B cell (primary cell): ENCODE measurements around the gene PRR33. TPM values are rescaled to one million over a fixed set of nuclear protein-coding genes. Genes with fewer than 3 reads are reported as not detected.

Source experiments
- ATAC-seq: fragments of 200-7000 bp; cut with Tn5 transposase; one replicate; pipeline ENCODE4 v1.10.0; 2021; ENCODE audit warnings: low read depth, mild to moderate bottlenecking, moderate number of reproducible peaks, moderate library complexity
- CTCF ChIA-PET: fragments of 350-600 bp; sonication (Branson Sonifier 250); formaldehyde crosslinking; loops from one replicate; lab custom pipeline; 2021; ENCODE audit warnings: antibody characterized with exemption, inconsistent platforms; lab: Charles Lee
- POLR2A ChIA-PET: fragments of 350-600 bp; sonication (Branson Sonifier 250); formaldehyde crosslinking; loops from one replicate; lab custom pipeline; 2021; ENCODE audit warnings: antibody characterized with exemption; lab: Charles Lee
- DNase-seq: peaks from one replicate; pipeline ENCODE4 v3.0.0; 2013
- H2AFZ ChIP-seq: 2 replicates; pipeline ENCODE4 v1.6.1; 2012; ENCODE audit warnings: mild to moderate bottlenecking, low read depth, low read length; ENCODE audit not compliant: insufficient read depth, poor library complexity, severe bottlenecking
- H3K27ac ChIP-seq, 2 donors: 1 replicate in 1 of 2; 2 replicates in 1 of 2; pipeline ENCODE4 v1.5.1; 2012 to 2013; ENCODE audit warnings: low read length in 2 of 2, mild to moderate bottlenecking in 2 of 2, moderate library complexity in 1 of 2
- H3K27me3 ChIP-seq, 4 experiments: fragments of 200-600 bp in 1 of 4; sonication (generic) in 1 of 4; replicated peaks in 1 of 4; 1 replicate in 2 of 4; 2 replicates in 2 of 4; pipeline versions ENCODE4 v1.6.1 to v1.7.0; 2013 to 2016; ENCODE audit warnings: low read length in 3 of 4, mild to moderate bottlenecking in 2 of 4, mixed read lengths in 1 of 4, moderate library complexity in 1 of 4; ENCODE audit not compliant: insufficient read depth in 4 of 4, control insufficient read depth in 3 of 4; ENCODE audit errors: control extremely low read depth in 1 of 4
- H3K36me3 ChIP-seq, 2 experiments: replicated peaks in 1 of 2; 1 replicate in 1 of 2; 2 replicates in 1 of 2; pipeline versions ENCODE4 v1.6.1 to v1.7.1; 2013; ENCODE audit warnings: low read length in 1 of 2; ENCODE audit not compliant: insufficient read depth in 2 of 2, control insufficient read depth in 1 of 2; ENCODE audit errors: control extremely low read depth in 1 of 2, extremely low read depth in 1 of 2
- H3K4me1 ChIP-seq, 2 donors: fragments of 200-600 bp in 1 of 2; sonication (generic) in 1 of 2; 1 replicate in 1 of 2; 2 replicates in 1 of 2; pipeline versions ENCODE4 v1.5.1 to v1.6.1; 2013 to 2017; ENCODE audit warnings: low read length in 2 of 2; ENCODE audit not compliant: control insufficient read depth in 2 of 2, insufficient read depth in 2 of 2
- H3K4me2 ChIP-seq: replicated peaks from 2 replicates; pipeline ENCODE3; 2012; ENCODE audit warnings: mild to moderate bottlenecking, low read depth, low read length; ENCODE audit not compliant: poor library complexity, severe bottlenecking
- H3K4me3 ChIP-seq, 5 experiments: fragments of 200-600 bp in 1 of 5; sonication (generic) in 1 of 5; 1 replicate in 3 of 5; 2 replicates in 2 of 5; pipeline versions ENCODE4 v1.5.1 to v1.7.0; 2011 to 2016; ENCODE audit warnings: low read length in 4 of 5, mild to moderate bottlenecking in 4 of 5, low read depth in 2 of 5, control low read depth in 1 of 5, moderate library complexity in 1 of 5; ENCODE audit not compliant: insufficient read depth in 1 of 5; ENCODE audit errors: control extremely low read depth in 1 of 5, extremely low read depth in 1 of 5
- H3K79me2 ChIP-seq: fragments of 200-600 bp; sonication (generic); one replicate; pipeline ENCODE4 v1.6.0; 2016; ENCODE audit warnings: low read length; ENCODE audit not compliant: control insufficient read depth, insufficient read depth
- H3K9ac ChIP-seq: fragments of 200-600 bp; sonication (generic); 2 replicates; pipeline ENCODE4 v1.6.1; 2017; ENCODE audit warnings: mild to moderate bottlenecking, low read length, moderate library complexity
- H3K9me3 ChIP-seq, 3 donors: one replicate each; pipeline versions ENCODE4 v1.6.1 to v1.7.1; 2013; ENCODE audit warnings: low read length in 2 of 3; ENCODE audit not compliant: control insufficient read depth in 2 of 3, insufficient read depth in 1 of 3; ENCODE audit errors: control extremely low read depth in 1 of 3
- H4K20me1 ChIP-seq: 2 replicates; pipeline ENCODE4 v1.6.0; 2012; ENCODE audit warnings: mild to moderate bottlenecking, low read length; ENCODE audit not compliant: insufficient read depth, control insufficient read depth, poor library complexity, severe bottlenecking
- H3K27ac Mint-ChIP-seq: one replicate; pipeline ENCODE4 v1.8.0; 2021; ENCODE audit warnings: mixed read lengths
- H3K27me3 Mint-ChIP-seq: one replicate; pipeline ENCODE4 v1.8.0; 2021; ENCODE audit warnings: mixed read lengths
- H3K4me1 Mint-ChIP-seq: one replicate; pipeline ENCODE4 v1.8.0; 2021; ENCODE audit warnings: mixed read lengths
- H3K4me3 Mint-ChIP-seq: one replicate; pipeline ENCODE4 v1.8.0; 2021; ENCODE audit warnings: mixed read lengths
- H3K9me3 Mint-ChIP-seq: one replicate; pipeline ENCODE4 v1.8.0; 2022; ENCODE audit warnings: mixed read lengths; ENCODE audit not compliant: insufficient read depth
- CTCF ChIP-seq: fragments of 200-600 bp; IDR thresholded peaks from one replicate; pipeline ENCODE4 v1.8.0; 2022; ENCODE audit warnings: antibody characterized with exemption, mild to moderate bottlenecking
- EZH2 ChIP-seq: IDR thresholded peaks from 2 replicates; pipeline ENCODE4 v1.6.1; 2012; ENCODE audit warnings: borderline replicate concordance, low read depth, mild to moderate bottlenecking, moderate library complexity, low read length; ENCODE audit not compliant: insufficient read depth, poor library complexity, severe bottlenecking
- WGBS: methylation state at CpG from one replicate; pipeline ENCODE4 v1.1.5; 2013; ENCODE audit warnings: missing lambda C conversion rate; ENCODE audit not compliant: insufficient coverage; 5-methylcytosine and 5-hydroxymethylcytosine counted together
- intact Hi-C: fragments of 100-400 bp; cut with micrococcal nuclease; formaldehyde crosslinking; loops from one replicate; pipeline ENCODE4 v1.10.0; 2022
- polyA plus RNA-seq: library from polyadenylated mRNA; depleted of rRNA; stranded (reverse); fragments of >200 nt; gene quantifications from 2 replicates; pipeline ENCODE4 v1.2.3, GENCODE V29; 2012
- total RNA-seq, 2 donors: library from RNA; stranded (reverse); fragments of 120-200 nt in 1 of 2; gene quantifications; 1 replicate in 1 of 2; 2 replicates in 1 of 2; pipeline versions ENCODE4 v1.2.3 to v1.2.4, GENCODE V29; 2013 to 2022

The PRR33 gene
- total and polyA plus RNA-seq, 2 donors (not counting 1 experiment from before 2014, with no cell fraction given) = not detected

- Histone ChIP-seq H3K4me3 (no peak overlapping the region), H3K27ac (no peak overlapping the region), H3K9me3 (no peaks in the 10 kb centered on the region), H3K9ac (no peak overlapping the region), H3K4me2 (no peak overlapping the region), H4K20me1 (no peaks in the 10 kb centered on the region), H3K36me3 (no peaks in the 10 kb centered on the region), H3K79me2 (no peaks in the 10 kb centered on the region), H3K27me3 (peaks cover 0 to 6% (median 3%) of the 10 kb centered on the region in 4 experiments), H3K4me1 (peaks cover 0 to 5% of the 10 kb centered on the region in 2 donors), H2AFZ (no peak overlapping the region)
- H3K4me3 Mint-ChIP-seq = no peak overlapping the region
- peaks cover 24% of the 10 kb centered on the region for H3K4me1 Mint-ChIP-seq
- no peak for DNase-seq
- ChIA-PET CTCF (interaction anchor here (1.0 to 2.4 kb wide), 4 partner anchors 26 to 234 kb away, joined by 3 to 9 read pairs (median 4); no protein-coding TSS in a partner anchor), POLR2A (interaction anchor here (0.6 to 1.1 kb wide), 2 partner anchors 27 to 29 kb away, joined by 4 read pairs; no protein-coding TSS in a partner anchor)
- peak overlapping the region; percentile 74 for H3K27ac Mint-ChIP-seq
- no peaks in the 10 kb centered on the region for H3K9me3 Mint-ChIP-seq
- 74% methylated on average over 14 of the region's 14 CpGs for WGBS
- intact Hi-C loops = loop anchor here (5.0 kb wide), 2 partner anchors 34 to 64 kb away; partner anchors contain the start of gene LSP1
- peak; percentile 35 for ATAC-seq
- H3K27me3 Mint-ChIP-seq = peaks cover 17% of the 10 kb centered on the region
- no peak for TF ChIP-seq EZH2
- TF ChIP-seq CTCF = no peak
Observed at GRCh38 chr11:1916132-1916985, 24.7 kb upstream of the PRR33 start.

GRCh38 chr11:1915795-1916131 is 24.1 kb upstream of the PRR33 start:
- Histone ChIP-seq H3K36me3 (no peaks in the 10 kb centered on the region), H3K4me2 (no peak overlapping the region), H3K79me2 (no peaks in the 10 kb centered on the region), H3K9ac (no peak overlapping the region), H4K20me1 (no peaks in the 10 kb centered on the region), H3K27ac (no peak overlapping the region), H2AFZ (no peak overlapping the region), H3K27me3 (peaks cover 0 to under 1% (median 0%) of the 10 kb centered on the region in 4 experiments), H3K4me3 (no peak overlapping the region), H3K9me3 (no peaks in the 10 kb centered on the region), H3K4me1 (no peaks in the 10 kb centered on the region)
- H3K9me3 Mint-ChIP-seq = no peaks in the 10 kb centered on the region
- H3K4me3 Mint-ChIP-seq = no peak overlapping the region
- CTCF ChIA-PET = interaction anchor here (2.4 kb wide), 1 partner anchor 26 kb away, joined by 9 read pairs; no protein-coding TSS in a partner anchor
- H3K4me1 Mint-ChIP-seq = peaks cover 24% of the 10 kb centered on the region
- no peak for DNase-seq
- no peak for ATAC-seq
- peak overlapping the region; percentile 74 for H3K27ac Mint-ChIP-seq
- WGBS = 96% methylated on average over 2 of the region's 2 CpGs
- TF ChIP-seq EZH2 (no peak), CTCF (no peak)
- peaks cover 17% of the 10 kb centered on the region for H3K27me3 Mint-ChIP-seq
- POLR2A ChIA-PET = no interaction called here
- intact Hi-C loops = loop anchor here (5.0 kb wide), 2 partner anchors 33 to 63 kb away; partner anchors contain the start of gene LSP1
